ENCODE results near the gene DNAJB6.

GRCh38 chr7:157310676-157311185 is 26.1 kb upstream of the DNAJB6 start:
- TF ChIP-seq REST (IDR thresholded peaks at IDR 0.05; ENCODE audit: insufficient read depth in 1 of 2, low read depth in 2 of 2, low read length in 2 of 2) (no peak), POLR2AphosphoS5 (IDR thresholded peaks at IDR 0.05; ENCODE audit: low read depth, low read length) (no peak)
